DOHH2 (cell line): Measurements from ENCODE around the gene STAM2.

Experiments
- H3F3A ChIP-seq: fragments of 200-600 bp; sonication (generic), shearing (Covaris generic); 2 replicates; pipeline ENCODE4 v1.6.0; 2016; ENCODE audit warnings: antibody characterized with exemption, mild to moderate bottlenecking; ENCODE audit not compliant: control insufficient read depth, insufficient read depth
- H3K27ac ChIP-seq: fragments of 200-600 bp; sonication (generic); 2 replicates; pipeline ENCODE4 v1.5.1; 2014; ENCODE audit warnings: low read depth, mild to moderate bottlenecking, low read length, moderate library complexity
- H3K27me3 ChIP-seq: fragments of 200-600 bp; sonication (generic); 2 replicates; pipeline ENCODE4 v1.6.1; 2014; ENCODE audit warnings: mild to moderate bottlenecking, low read length, mixed read lengths; ENCODE audit not compliant: control insufficient read depth
- H3K36me3 ChIP-seq: fragments of 200-600 bp; sonication (generic); 2 replicates; pipeline ENCODE4 v1.6.1; 2014; ENCODE audit warnings: mild to moderate bottlenecking, low read length, moderate library complexity, mixed read lengths; ENCODE audit not compliant: control insufficient read depth
- H3K4me1 ChIP-seq: fragments of 200-600 bp; sonication (generic); 2 replicates; pipeline ENCODE4 v1.6.1; 2014; ENCODE audit warnings: mild to moderate bottlenecking, low read length, mixed read lengths; ENCODE audit not compliant: control insufficient read depth
- H3K4me2 ChIP-seq: fragments of 200-600 bp; sonication (generic); 2 replicates; pipeline ENCODE4 v1.6.0; 2014; ENCODE audit warnings: mild to moderate bottlenecking, low read length, moderate library complexity
- H3K4me3 ChIP-seq: fragments of 200-600 bp; sonication (generic); 2 replicates; pipeline ENCODE4 v1.5.1; 2014; ENCODE audit warnings: mild to moderate bottlenecking, low read length, mixed read lengths
- H3K79me2 ChIP-seq: fragments of 200-600 bp; sonication (generic); 2 replicates; pipeline ENCODE4 v1.6.1; 2014; ENCODE audit warnings: mild to moderate bottlenecking, low read length, mixed read lengths; ENCODE audit not compliant: control insufficient read depth
- H3K9me2 ChIP-seq: fragments of 200-600 bp; sonication (generic); replicated peaks from 2 replicates; pipeline ENCODE4 v1.6.1; 2014; ENCODE audit warnings: mild to moderate bottlenecking, low read length, mixed read lengths; ENCODE audit not compliant: control insufficient read depth
- H3K9me3 ChIP-seq: fragments of 200-600 bp; sonication (generic); 2 replicates; pipeline ENCODE4 v1.6.1; 2014; ENCODE audit warnings: antibody characterized with exemption, low read length, mixed read lengths; ENCODE audit not compliant: control insufficient read depth, insufficient read depth
- H4K20me1 ChIP-seq: fragments of 200-600 bp; sonication (generic); 2 replicates; pipeline ENCODE4 v1.6.0; 2014; ENCODE audit warnings: low read depth, mild to moderate bottlenecking, antibody characterized with exemption, low read length, moderate library complexity; ENCODE audit not compliant: control insufficient read depth, insufficient read depth
- EZH2phosphoT487 ChIP-seq: fragments of 200-600 bp; sonication (generic); IDR thresholded peaks from 2 replicates; pipeline ENCODE4 v1.6.1; 2017; ENCODE audit warnings: borderline replicate concordance, mild to moderate bottlenecking, antibody characterized with exemption, low read length, moderate library complexity, mixed read lengths
- TF ChIP-seq, protein P1 (sequence below): fragments of 200-600 bp; sonication (generic); IDR thresholded peaks from one replicate; pipeline ENCODE4 v1.5.1; 2014; ENCODE audit warnings: antibody characterized with exemption, mild to moderate bottlenecking, low read depth, low read length; ENCODE audit not compliant: poor library complexity, severe bottlenecking

The STAM2 gene

DNA sequence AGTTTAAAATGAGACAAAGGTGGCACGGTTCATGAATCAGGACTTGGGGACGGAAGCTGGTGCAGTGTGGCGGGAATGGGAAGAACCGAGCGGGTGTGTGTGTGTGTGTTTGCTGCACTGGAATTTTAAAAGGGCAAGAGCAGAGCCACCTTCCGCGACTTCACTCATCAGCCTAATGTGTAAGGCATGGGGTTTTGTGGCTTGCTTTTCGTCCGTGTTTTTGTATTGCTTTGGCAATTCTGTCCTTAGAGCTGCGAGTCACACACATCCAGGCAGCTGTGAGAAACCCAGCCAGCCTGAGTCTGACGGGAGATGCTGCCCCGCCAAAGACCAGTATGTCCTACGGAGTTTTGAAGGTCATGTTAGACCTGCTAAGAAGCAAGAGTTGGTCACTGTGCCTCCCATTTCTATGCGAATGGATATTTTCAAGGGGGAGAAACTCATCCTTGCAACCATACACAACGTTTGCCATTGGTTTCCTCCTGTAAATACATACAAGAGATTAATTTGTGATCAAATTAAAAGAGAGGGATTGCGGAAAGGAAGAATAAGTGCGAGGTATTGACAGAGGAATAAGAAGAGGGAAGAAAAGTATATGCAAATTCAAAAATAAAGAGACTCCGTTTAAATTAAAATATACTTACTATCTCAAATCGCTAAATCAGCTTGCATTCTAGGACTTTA is 76.1 kb downstream of the STAM2 start:
- no peaks in the 10 kb centered on the region; the same call in 1 of the 2 replicates for H3K4me1 ChIP-seq
- H3K27ac ChIP-seq, result no peak overlapping the region
- no peaks in the 10 kb centered on the region for H3K9me2 ChIP-seq
- H3F3A ChIP-seq, result no peaks in the 10 kb centered on the region
- no peaks in the 10 kb centered on the region for H3K36me3 ChIP-seq
- peak overlapping the region; percentile 51 for H3K4me2 ChIP-seq
- TF ChIP-seq, protein P1, sequence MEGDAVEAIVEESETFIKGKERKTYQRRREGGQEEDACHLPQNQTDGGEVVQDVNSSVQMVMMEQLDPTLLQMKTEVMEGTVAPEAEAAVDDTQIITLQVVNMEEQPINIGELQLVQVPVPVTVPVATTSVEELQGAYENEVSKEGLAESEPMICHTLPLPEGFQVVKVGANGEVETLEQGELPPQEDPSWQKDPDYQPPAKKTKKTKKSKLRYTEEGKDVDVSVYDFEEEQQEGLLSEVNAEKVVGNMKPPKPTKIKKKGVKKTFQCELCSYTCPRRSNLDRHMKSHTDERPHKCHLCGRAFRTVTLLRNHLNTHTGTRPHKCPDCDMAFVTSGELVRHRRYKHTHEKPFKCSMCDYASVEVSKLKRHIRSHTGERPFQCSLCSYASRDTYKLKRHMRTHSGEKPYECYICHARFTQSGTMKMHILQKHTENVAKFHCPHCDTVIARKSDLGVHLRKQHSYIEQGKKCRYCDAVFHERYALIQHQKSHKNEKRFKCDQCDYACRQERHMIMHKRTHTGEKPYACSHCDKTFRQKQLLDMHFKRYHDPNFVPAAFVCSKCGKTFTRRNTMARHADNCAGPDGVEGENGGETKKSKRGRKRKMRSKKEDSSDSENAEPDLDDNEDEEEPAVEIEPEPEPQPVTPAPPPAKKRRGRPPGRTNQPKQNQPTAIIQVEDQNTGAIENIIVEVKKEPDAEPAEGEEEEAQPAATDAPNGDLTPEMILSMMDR, result no peak
- 0 out of 2 replicates have a peak, but pooled peaks have one; percentile 25 for TF ChIP-seq EZH2phosphoT487
- H4K20me1 ChIP-seq, result no peaks in the 10 kb centered on the region
- H3K9me3 ChIP-seq, result no peaks in the 10 kb centered on the region
- H3K4me3 ChIP-seq, result peak overlapping the region; percentile 49
- H3K79me2 ChIP-seq, result no peaks in the 10 kb centered on the region
- peaks cover 42% of the 10 kb centered on the region for H3K27me3 ChIP-seq

DNA sequence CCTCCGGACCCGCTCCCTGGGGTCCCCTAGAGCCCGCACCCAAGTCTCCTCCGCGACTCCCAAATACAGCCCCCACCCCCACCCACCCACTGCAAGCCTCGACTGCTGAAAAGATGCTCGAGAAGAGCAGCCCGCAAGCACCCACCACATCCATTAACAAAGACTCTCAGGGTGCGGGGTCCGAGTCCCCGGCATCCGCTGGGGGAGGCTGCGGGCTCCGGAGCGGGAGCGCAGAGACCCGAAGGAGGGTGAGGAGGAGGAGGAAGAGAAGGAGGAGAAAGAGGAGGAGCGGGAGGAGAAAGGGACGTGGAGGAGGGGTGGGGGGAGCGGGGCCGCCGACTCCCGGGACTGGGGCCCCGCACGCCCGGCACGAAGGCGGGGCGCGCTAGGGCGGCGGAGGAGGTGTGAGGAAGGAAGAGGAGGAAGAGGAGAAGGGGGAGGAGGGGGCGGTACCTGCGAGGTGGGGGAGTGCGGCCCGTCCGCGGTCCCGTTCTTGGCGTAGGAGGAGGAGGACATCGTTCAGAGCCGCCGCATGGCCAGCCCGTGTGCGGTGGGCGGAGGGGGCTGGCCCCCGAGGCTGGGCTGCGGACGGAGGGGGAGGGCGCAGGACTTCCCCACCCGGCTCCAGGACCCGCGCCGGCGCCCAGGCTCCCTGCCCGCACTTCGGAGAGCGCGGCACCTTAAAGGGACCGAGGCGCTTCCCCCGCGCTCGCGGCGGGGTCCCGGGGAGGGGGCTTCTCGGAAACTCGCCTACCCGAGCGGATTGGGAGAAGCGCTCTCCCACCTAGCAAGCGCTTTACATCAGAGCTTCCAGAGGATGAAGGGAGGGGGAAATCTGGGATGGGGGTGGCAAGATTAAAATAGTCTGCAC is 76.8 kb downstream of the STAM2 start, which contains the start of gene CACNB4:
Gene CACNB4, minus strand, starts transcription at position 549 of the 871 bp plus-strand sequence.
- Histone ChIP-seq H3F3A (no peaks in the 10 kb centered on the region), H3K4me1 (no peaks in the 10 kb centered on the region; the same call in 1 of the 2 replicates), H3K79me2 (no peaks in the 10 kb centered on the region), H3K9me3 (no peaks in the 10 kb centered on the region), H4K20me1 (no peaks in the 10 kb centered on the region), H3K4me3 (peak within 1 kb of the TSS; percentile 49), H3K4me2 (peak within 1 kb of the TSS; percentile 51), H3K9me2 (no peaks in the 10 kb centered on the region), H3K27me3 (peaks cover 42% of the 10 kb centered on the region), H3K36me3 (no peaks in the 10 kb centered on the region), H3K27ac (no peak within 1 kb of the TSS)
- TF ChIP-seq, protein P1, result no peak
- no peak; the same call in 1 of the 2 replicates for TF ChIP-seq EZH2phosphoT487

DNA sequence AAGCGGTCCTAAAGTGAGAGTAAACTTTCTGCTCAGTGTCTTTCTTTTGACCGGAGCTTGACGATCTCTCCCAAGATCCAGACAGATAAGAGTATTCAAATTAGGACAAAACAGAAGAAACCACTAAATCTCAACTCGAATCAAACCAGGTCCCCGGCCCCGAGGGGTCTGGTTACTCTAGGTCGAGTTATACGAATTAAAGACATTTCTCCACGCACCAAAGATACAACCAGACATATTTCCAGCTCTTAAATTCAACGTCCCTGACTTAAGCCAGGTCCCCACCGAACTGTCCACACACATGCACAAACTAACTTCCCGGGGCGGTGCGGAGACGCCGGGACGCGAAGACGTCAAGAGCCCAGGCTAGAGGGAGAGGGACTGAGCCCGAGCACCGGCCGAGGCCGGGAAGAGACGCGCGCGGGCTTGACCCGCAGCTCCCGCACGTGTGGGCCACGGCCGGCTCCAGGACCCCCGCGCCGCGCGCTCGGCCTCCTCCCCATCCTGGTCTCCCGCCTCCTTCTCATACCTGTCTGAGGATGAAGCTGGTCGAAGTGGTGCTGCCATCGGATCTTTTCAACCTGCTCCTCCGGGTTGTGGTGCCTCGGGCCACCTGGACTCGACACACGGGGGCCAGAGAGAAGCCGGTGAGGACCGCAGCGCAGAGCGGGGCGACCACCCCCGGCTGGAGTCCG is 77.6 kb downstream of the STAM2 start:
- TF ChIP-seq EZH2phosphoT487, result no peak
- TF ChIP-seq, protein P1, result no peak
- Histone ChIP-seq H3K9me2 (no peaks in the 10 kb centered on the region), H3K27me3 (peaks cover 40% of the 10 kb centered on the region), H3K27ac (no peak overlapping the region), H3K4me1 (no peaks in the 10 kb centered on the region; the same call in 1 of the 2 replicates), H3K36me3 (no peaks in the 10 kb centered on the region), H3F3A (no peaks in the 10 kb centered on the region), H3K9me3 (no peaks in the 10 kb centered on the region), H3K4me2 (no peak overlapping the region), H3K4me3 (no peak overlapping the region), H4K20me1 (no peaks in the 10 kb centered on the region), H3K79me2 (no peaks in the 10 kb centered on the region)
